Endothelial cell of umbilical vein (primary cell): ENCODE data around the gene FRY. TPM values are rescaled to one million over a fixed set of nuclear protein-coding genes. Genes with fewer than 3 reads are reported as not detected.

Experiments used
- BruUV-seq: library from RNA; stranded (reverse); fragments of 400-500 nt; replicated peaks from 2 replicates; lab custom pipeline; 2021; lab: Mats Ljungman, UMichigan
- CTCF ChIA-PET: fragments of 300-600, 350-600 bp; sonication (Branson Sonifier 250); formaldehyde crosslinking; loops from one replicate; lab custom pipeline; 2021; ENCODE audit warnings: antibody characterized with exemption, inconsistent platforms; lab: Charles Lee
- POLR2A ChIA-PET: fragments of 300-600, 350-600 bp; sonication (Branson Sonifier 250); formaldehyde crosslinking; loops from one replicate; lab custom pipeline; 2021; ENCODE audit warnings: antibody characterized with exemption, inconsistent platforms; lab: Charles Lee
- DNase-seq: peaks from one replicate; pipeline ENCODE4 v3.0.0-alpha.2; 2011; ENCODE audit warnings: low read depth, low spot score
- FAIRE-seq: peaks from 2 replicates; lab custom pipeline; 2011; peaks lifted over from hg19 to GRCh38; lab: Jason Lieb, UNC
- H2AFZ ChIP-seq: 2 replicates; pipeline ENCODE4 v1.6.0; 2012; ENCODE audit warnings: low read depth, low read length, control low read depth, inconsistent platforms
- H3K27ac ChIP-seq: 2 replicates; pipeline ENCODE4 v1.5.1; 2011; ENCODE audit warnings: low read depth, mild to moderate bottlenecking, control low read depth, low read length, moderate library complexity; ENCODE audit not compliant: insufficient read depth
- H3K27me3 ChIP-seq, 2 experiments: 2 replicates each; pipeline versions ENCODE4 v1.6.0 to v1.6.1; 2011; ENCODE audit warnings: low read length in 2 of 2, mixed read lengths in 1 of 2; ENCODE audit not compliant: control insufficient read depth in 2 of 2, insufficient read depth in 2 of 2
- H3K36me3 ChIP-seq, 2 experiments: 2 replicates in 1 of 2; 3 replicates in 1 of 2; pipeline ENCODE4 v1.5.1; 2011; ENCODE audit warnings: low read length in 2 of 2, mild to moderate bottlenecking in 1 of 2, moderate library complexity in 1 of 2; ENCODE audit not compliant: control insufficient read depth in 2 of 2, insufficient read depth in 2 of 2; ENCODE audit errors: extremely low read depth in 1 of 2
- H3K4me1 ChIP-seq: 3 replicates; pipeline ENCODE4 v1.5.1; 2011; ENCODE audit warnings: mild to moderate bottlenecking, low read length; ENCODE audit not compliant: control insufficient read depth, insufficient read depth; ENCODE audit errors: extremely low read depth
- H3K4me2 ChIP-seq: 2 replicates; pipeline ENCODE4 v1.6.1; 2011; ENCODE audit warnings: low read length, control low read depth, mixed read lengths; ENCODE audit not compliant: insufficient read depth
- H3K4me3 ChIP-seq, 3 experiments: fragments of 200-600 bp in 1 of 3; sonication (generic), shearing (Covaris generic) in 1 of 3; replicated peaks in 1 of 3; 2 replicates each; pipeline ENCODE4 v1.5.1; 2011 to 2016; ENCODE audit warnings: control low read depth in 3 of 3, low read length in 3 of 3, mild to moderate bottlenecking in 2 of 3, inconsistent platforms in 1 of 3, low read depth in 1 of 3, moderate library complexity in 1 of 3; ENCODE audit not compliant: insufficient read depth in 1 of 3
- H3K79me2 ChIP-seq: 2 replicates; pipeline ENCODE4 v1.6.0; 2012; ENCODE audit warnings: low read length, inconsistent platforms; ENCODE audit not compliant: control insufficient read depth, insufficient read depth
- H3K9ac ChIP-seq: replicated peaks from 2 replicates; pipeline ENCODE3; 2011; ENCODE audit warnings: low read length, control low read depth; ENCODE audit not compliant: insufficient read depth; ENCODE audit errors: extremely low read depth
- H3K9me1 ChIP-seq: replicated peaks from 3 replicates; pipeline ENCODE4 v1.6.0; 2011; ENCODE audit warnings: mild to moderate bottlenecking, low read length; ENCODE audit not compliant: control insufficient read depth, insufficient read depth; ENCODE audit errors: extremely low read depth
- H3K9me3 ChIP-seq: replicated peaks from 2 replicates; pipeline ENCODE4 v1.5.1; 2012; ENCODE audit warnings: low read length, inconsistent platforms; ENCODE audit not compliant: control insufficient read depth, insufficient read depth
- H4K20me1 ChIP-seq: replicated peaks from 2 replicates; pipeline ENCODE3; 2011; ENCODE audit warnings: mild to moderate bottlenecking, low read length; ENCODE audit not compliant: control insufficient read depth, insufficient read depth; ENCODE audit errors: extremely low read depth
- EZH2 ChIP-seq: IDR thresholded peaks from 2 replicates; pipeline ENCODE4 v1.6.1; 2012; ENCODE audit warnings: borderline replicate concordance, low read depth, mild to moderate bottlenecking, moderate library complexity, low read length, inconsistent platforms; ENCODE audit not compliant: severe bottlenecking
- FOS ChIP-seq: IDR thresholded peaks from 2 replicates; pipeline ENCODE4 v1.6.1; 2011; ENCODE audit warnings: mild to moderate bottlenecking, low read length, moderate library complexity, borderline replicate concordance; ENCODE audit not compliant: insufficient read depth
- GATA2 ChIP-seq: IDR thresholded peaks from 2 replicates; pipeline ENCODE4 v1.7.0; 2011; ENCODE audit warnings: low read depth, mild to moderate bottlenecking, moderate library complexity, mixed read lengths, low read length; ENCODE audit not compliant: insufficient read length, insufficient read depth
- JUN ChIP-seq: IDR thresholded peaks from 2 replicates; pipeline ENCODE4 v1.6.1; 2011; ENCODE audit warnings: borderline replicate concordance, low read depth; ENCODE audit not compliant: insufficient read length, insufficient read depth
- MYC ChIP-seq: IDR thresholded peaks from one replicate; pipeline ENCODE4 v1.6.1; 2011; ENCODE audit warnings: mild to moderate bottlenecking, low read depth, low read length
- POLR2A ChIP-seq: IDR thresholded peaks from 2 replicates; pipeline ENCODE4 v1.6.1; 2012; ENCODE audit warnings: low read depth, mild to moderate bottlenecking, control low read depth, low read length
- POLR2AphosphoS5 ChIP-seq: IDR thresholded peaks from 2 replicates; pipeline ENCODE4 v1.6.1; 2012; ENCODE audit warnings: low read depth, mild to moderate bottlenecking, control low read depth, low read length, moderate library complexity; ENCODE audit not compliant: insufficient read depth
- dilution Hi-C: fragments of 300-500 bp; cut with MboI; formaldehyde crosslinking; loops from one replicate; pipeline ENCODE4 v1.15.0; 2019; ENCODE audit warnings: low sequenced_read_pairs; ENCODE audit not compliant: extremely low pct_ligation_motif_present
- intact Hi-C: fragments of 100-400 bp; cut with micrococcal nuclease; formaldehyde crosslinking; loops from one replicate; pipeline ENCODE4 v1.10.0; 2022
- polyA plus RNA-seq, 4 experiments: library from polyadenylated mRNA; depleted of rRNA in 3 of 4; stranded (reverse) in 3 of 4; unstranded in 1 of 4; fragments of >200 nt; gene quantifications; 2 replicates each; pipeline versions ENCODE4 v1.2.1 to v1.2.3, GENCODE V29; 2011 to 2012; ENCODE audit warnings: missing spikeins in 1 of 4
- total RNA-seq: library from RNA; stranded (reverse); gene quantifications from 2 replicates; pipeline ENCODE4 v1.2.3, GENCODE V29; 2021
- TF ChIP-seq, protein P1 (sequence below), 2 donors: IDR thresholded peaks; 1 replicate in 1 of 2; 2 replicates in 1 of 2; pipeline ENCODE4 v1.5.1; 2011; ENCODE audit warnings: low read length in 2 of 2, mild to moderate bottlenecking in 2 of 2, moderate library complexity in 2 of 2, control low read depth in 1 of 2, inconsistent platforms in 1 of 2, low read depth in 1 of 2; ENCODE audit not compliant: insufficient read depth in 1 of 2; ENCODE audit errors: extremely low read depth in 1 of 2
- TF ChIP-seq, protein P2 (sequence below): IDR thresholded peaks from 2 replicates; pipeline ENCODE4 v1.6.1; 2011; ENCODE audit not compliant: insufficient read depth, insufficient read length

The FRY gene
- total and polyA plus RNA-seq, 2 donors (not counting 3 experiments of a cell fraction or from before 2014, with no cell fraction given), result 57.3 to 75.8 TPM

- Histone ChIP-seq H3K4me1 (no peaks in the 10 kb centered on the region), H3K36me3 (peaks cover 0 to 11% of the 10 kb centered on the region in 2 experiments), H3K4me2 (no peak overlapping the region), H3K4me3 (no peak overlapping the region), H3K27ac (no peak overlapping the region), H3K9me3 (no peaks in the 10 kb centered on the region), H3K9me1 (no peaks in the 10 kb centered on the region), H3K27me3 (no peaks in the 10 kb centered on the region), H3K9ac (no peak overlapping the region), H4K20me1 (no peaks in the 10 kb centered on the region), H2AFZ (no peak overlapping the region), H3K79me2 (peaks cover 3% of the 10 kb centered on the region)
- FAIRE-seq, result no peak
- no TSS peak for BruUV-seq
- no peak for DNase-seq
- ChIA-PET POLR2A (no interaction called here), CTCF (interaction anchor here (1.1 kb wide), 1 partner anchor 9 kb away, joined by 3 read pairs; no protein-coding TSS in a partner anchor)
- intact Hi-C loops (no loop called here), dilution Hi-C loops (no loop called here)
- no peak for TF ChIP-seq FOS
- TF ChIP-seq POLR2A, result no peak
- TF ChIP-seq, protein P1, sequence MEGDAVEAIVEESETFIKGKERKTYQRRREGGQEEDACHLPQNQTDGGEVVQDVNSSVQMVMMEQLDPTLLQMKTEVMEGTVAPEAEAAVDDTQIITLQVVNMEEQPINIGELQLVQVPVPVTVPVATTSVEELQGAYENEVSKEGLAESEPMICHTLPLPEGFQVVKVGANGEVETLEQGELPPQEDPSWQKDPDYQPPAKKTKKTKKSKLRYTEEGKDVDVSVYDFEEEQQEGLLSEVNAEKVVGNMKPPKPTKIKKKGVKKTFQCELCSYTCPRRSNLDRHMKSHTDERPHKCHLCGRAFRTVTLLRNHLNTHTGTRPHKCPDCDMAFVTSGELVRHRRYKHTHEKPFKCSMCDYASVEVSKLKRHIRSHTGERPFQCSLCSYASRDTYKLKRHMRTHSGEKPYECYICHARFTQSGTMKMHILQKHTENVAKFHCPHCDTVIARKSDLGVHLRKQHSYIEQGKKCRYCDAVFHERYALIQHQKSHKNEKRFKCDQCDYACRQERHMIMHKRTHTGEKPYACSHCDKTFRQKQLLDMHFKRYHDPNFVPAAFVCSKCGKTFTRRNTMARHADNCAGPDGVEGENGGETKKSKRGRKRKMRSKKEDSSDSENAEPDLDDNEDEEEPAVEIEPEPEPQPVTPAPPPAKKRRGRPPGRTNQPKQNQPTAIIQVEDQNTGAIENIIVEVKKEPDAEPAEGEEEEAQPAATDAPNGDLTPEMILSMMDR (IDR thresholded peaks at IDR 0.05; ENCODE audit: extremely low read depth in 1 of 2, insufficient read depth in 1 of 2, low read depth in 1 of 2, low read length in 2 of 2), result no peak
- no peak for TF ChIP-seq MYC
- TF ChIP-seq POLR2AphosphoS5, result no peak
- TF ChIP-seq JUN, result no peak
- no peak for TF ChIP-seq EZH2
- TF ChIP-seq GATA2, result no peak
- TF ChIP-seq, protein P2, sequence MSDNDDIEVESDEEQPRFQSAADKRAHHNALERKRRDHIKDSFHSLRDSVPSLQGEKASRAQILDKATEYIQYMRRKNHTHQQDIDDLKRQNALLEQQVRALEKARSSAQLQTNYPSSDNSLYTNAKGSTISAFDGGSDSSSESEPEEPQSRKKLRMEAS, result no peak
Observed at GRCh38 chr13:32334671-32335070, 303.1 kb downstream of the FRY start.
